AG09309 (cell line): ENCODE results near the gene HOXA9.
A peak's percentile ranks its signal among the peaks of the same experiment; 100 is the strongest.

Experiments used
- DNase-seq: peaks from one replicate; pipeline ENCODE4 v3.0.0-alpha.2; 2010; ENCODE audit warnings: low read depth
- H3K4me3 ChIP-seq: 2 replicates; pipeline ENCODE4 v1.5.1; 2011; ENCODE audit warnings: mild to moderate bottlenecking, low read depth, low read length, moderate library complexity; ENCODE audit not compliant: control insufficient read depth
- CTCF ChIP-seq: IDR thresholded peaks from 2 replicates; pipeline ENCODE4 v1.5.1; 2011; ENCODE audit warnings: mild to moderate bottlenecking, low read depth, low read length, inconsistent platforms; ENCODE audit not compliant: insufficient read depth, control insufficient read depth; ENCODE audit errors: missing control alignments

The HOXA9 gene

GRCh38 chr7:27182285-27182841 lies 17.0 kb upstream of the HOXA9 start:
- DNase-seq = no peak
- H3K4me3 ChIP-seq = peak overlapping the region; percentile 98
- no peak for TF ChIP-seq CTCF

- peak; percentile 5 for TF ChIP-seq CTCF
- DNase-seq = no peak
- peak overlapping the region; percentile 98 for H3K4me3 ChIP-seq
Measured at GRCh38 chr7:27181795-27182275, 16.5 kb upstream of the HOXA9 start.

- no peak for TF ChIP-seq CTCF
- DNase-seq = no peak
- peak overlapping the region; percentile 87 for H3K4me3 ChIP-seq
Measured at GRCh38 chr7:27180431-27181420, 15.4 kb upstream of the HOXA9 start.

GRCh38 chr7:27179503-27180430 lies 14.4 kb upstream of the HOXA9 start:
- TF ChIP-seq CTCF = peak; percentile 93
- peak overlapping the region; percentile 87 for H3K4me3 ChIP-seq
- no peak for DNase-seq

GRCh38 chr7:27179030-27179429 lies 13.7 kb upstream of the HOXA9 start:
- H3K4me3 ChIP-seq = peak overlapping the region; percentile 87
- no peak for DNase-seq
- TF ChIP-seq CTCF = no peak

- peak overlapping the region; percentile 87 for H3K4me3 ChIP-seq
- no peak for DNase-seq
- TF ChIP-seq CTCF = no peak
Measured at GRCh38 chr7:27178366-27178765, 13.0 kb upstream of the HOXA9 start.
